GM21390 (cell line): Measurements from ENCODE around the gene HEXD.
"Not testable (repeated sequence)": the region's sequence is repeated elsewhere in the genome, so short reads cannot be mapped to it uniquely, and the experiment has no call there.

Experiments used
- ATAC-seq: cut with Tn5 transposase; IDR thresholded peaks from one replicate; pipeline ENCODE4 v1.9.1; 2021; ENCODE audit not compliant: unreplicated experiment

Gene HEXD

GRCh38 chr17:82457073-82457928 is 39.2 kb downstream of the HEXD start:
- no peak for ATAC-seq

DNA sequence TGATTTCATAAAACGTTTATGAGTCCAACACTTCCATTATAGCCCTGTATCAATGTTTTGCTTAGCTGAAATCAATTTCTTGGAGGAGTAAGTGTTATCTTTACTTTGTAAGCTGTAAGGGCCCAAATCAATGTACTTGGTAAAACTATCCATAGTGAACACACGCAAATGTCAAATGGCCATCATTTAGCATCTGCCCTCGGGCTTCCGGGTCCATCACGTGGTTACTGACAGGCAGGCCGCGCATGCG is 39.7 kb downstream of the HEXD start:
- ATAC-seq = no peak

- peak; percentile 89 for ATAC-seq
Measured at GRCh38 chr17:82458179-82458884, 40.2 kb downstream of the HEXD start, which contains the start of gene NARF. NARF (plus strand) TSS chr17:82458741; CDS start chr17:82458804, 63 bp downstream.

DNA sequence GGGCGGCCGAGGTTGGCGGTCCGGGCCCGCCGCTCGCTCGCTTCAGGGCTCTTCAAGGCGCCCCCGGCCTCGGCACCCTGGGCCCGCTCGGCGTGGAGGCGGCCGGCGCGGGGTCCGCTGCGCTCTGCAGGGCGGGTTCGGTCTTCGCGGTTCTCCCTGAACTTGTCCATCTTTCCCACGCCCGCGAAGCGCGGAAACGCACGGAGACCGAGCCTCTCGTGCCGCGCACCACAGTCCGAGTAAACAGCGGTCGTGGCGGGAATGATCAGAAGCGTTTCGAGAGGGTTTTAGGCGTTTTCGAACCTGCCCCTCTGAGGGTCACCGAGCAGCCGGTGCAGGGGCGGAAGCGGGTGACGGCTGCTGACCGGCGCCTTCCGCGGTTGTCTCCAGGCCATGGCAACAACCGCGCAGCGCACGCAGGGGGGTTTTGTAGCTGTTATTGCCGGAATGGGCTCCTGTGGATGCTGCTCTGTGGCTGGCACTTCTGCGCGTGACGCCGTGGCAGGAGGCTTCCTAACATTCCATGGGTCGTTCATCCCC is 40.8 kb downstream of the HEXD start:
- peak; percentile 25 for ATAC-seq

DNA sequence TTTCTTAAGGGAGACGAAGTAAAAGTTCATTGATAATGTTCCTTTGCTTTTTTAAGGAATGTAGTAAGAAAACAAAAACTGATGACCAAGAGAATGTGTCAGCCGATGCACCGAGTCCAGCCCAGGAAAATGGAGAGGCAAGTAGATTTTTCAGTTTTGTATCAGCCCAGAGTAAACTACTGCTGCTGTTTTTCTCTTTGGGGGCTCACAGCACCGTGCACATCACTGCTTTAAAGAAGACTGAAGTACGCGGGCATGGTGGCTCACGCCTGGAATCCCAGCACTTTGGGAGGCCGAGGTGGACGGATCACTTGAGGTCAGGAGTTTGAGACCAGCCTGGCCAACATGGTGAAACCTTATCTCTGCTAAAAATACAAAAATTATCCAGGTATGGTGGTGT is 41.8 kb downstream of the HEXD start:
- not testable (repeated sequence) for ATAC-seq

DNA sequence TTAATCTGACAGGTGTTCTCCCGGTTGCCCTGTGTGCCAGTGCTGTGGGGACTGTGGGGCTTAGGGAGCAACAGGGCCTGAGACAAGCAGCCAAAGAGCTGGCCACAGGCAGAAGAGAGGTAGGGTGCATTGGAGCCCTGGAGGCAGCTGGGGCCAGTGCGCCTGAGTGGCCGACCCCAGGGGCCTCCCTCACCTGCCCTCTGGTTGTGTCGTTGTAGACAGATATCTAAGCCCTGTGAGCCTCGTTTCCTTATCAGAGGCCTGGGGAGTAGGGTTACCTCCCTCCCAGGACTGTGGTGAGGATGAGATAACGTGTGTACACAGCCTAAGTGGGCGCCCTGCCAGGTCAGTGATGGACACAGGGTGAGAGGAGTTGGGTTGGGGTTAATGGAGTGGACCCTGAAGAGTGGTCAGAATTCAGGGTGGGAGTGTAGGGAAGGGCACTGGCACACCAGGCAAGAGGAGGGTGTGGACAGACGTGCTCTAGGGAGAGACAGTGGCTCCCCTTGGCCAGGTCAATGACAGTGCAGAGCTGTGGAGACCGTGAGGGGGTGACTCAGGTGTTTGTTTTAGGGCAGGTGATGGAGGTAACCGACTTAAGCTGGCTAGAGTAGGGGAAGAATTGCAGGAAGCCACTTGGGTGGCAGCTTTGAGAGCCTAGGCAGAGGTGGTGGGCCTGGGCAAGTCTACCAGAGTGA is 43.8 kb downstream of the HEXD start:
- no peak for ATAC-seq

DNA sequence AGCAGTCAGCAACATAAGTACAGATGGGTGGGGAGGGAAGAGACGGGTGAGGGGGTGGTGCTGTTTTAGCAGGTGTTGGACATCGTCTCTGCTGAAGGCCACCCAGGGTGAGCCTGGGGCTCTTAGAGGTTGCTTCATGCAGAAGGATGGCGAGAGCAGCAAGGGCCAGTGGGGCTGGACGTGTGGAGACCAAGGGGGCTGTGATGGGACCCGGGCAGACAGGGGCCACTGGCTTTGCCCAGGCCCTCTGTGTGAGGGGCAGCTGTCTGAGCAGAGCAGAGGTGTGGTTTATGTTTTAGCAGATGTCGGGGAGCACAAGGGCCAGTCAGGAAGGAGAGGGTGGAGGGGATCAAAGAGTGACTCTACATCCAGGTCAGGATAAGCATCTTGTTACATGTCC is 45.2 kb downstream of the HEXD start:
- ATAC-seq = no peak

GRCh38 chr17:82463925-82464566 is 45.9 kb downstream of the HEXD start:
- no peak for ATAC-seq

DNA sequence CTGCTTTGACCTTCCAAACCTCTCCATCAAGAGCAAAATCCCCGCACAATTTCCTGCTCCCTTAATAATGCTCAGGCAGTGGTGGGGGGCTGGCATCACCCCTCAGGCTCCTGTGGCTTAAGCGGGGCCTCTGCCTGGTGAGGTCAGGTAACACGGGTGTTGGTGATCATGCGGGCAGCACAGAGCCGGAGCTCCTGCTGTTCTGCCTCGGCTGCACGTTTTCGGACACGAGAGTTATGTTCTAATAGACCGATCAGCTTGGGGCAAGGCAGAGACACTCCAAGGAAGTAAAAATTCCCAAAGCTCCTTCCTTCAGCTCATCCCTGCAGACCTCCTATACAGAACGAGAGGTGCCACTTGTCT is 46.4 kb downstream of the HEXD start:
- ATAC-seq = no peak

GRCh38 chr17:82465023-82465603 is 47.0 kb downstream of the HEXD start:
- no peak for ATAC-seq

GRCh38 chr17:82468692-82469091 is 50.5 kb downstream of the HEXD start:
- no peak for ATAC-seq

GRCh38 chr17:82470065-82470464 is 51.9 kb downstream of the HEXD start:
- no peak for ATAC-seq

DNA sequence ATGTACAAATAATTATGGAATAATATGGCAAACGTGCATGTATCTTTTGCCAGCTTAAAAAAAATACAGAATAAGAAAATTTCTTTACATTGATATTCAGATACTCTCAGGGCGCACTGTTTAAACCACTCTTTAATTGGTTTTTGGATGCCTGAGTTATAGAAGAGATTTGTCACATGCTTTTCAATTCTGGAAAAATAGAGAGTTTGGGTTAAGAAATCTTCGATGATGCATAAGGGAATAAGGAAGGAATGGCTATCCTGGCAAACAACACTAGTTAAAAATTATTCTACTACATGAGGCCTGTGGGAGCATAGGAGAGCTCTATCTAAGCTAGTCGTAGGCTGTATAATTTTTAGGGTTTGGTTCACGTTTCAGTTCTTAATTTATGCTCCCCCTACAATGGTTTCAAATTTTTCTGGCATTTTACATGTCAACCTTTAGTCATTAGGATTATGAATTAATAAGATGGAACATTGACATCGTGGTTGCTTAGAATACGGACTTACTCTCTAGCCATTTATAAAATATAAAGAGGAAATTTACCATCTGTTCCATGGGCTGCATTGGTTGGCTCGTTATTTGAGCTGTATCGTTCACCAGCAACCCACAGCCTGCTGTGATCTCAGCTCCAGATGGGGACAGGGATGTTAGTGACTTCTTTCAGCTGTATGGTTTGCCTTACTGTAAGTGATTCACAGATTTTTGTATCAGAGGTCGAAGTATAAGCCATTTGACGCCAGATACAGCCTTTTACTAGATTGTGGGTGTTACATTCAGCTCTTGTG is 56.3 kb downstream of the HEXD start:
- no peak for ATAC-seq

- ATAC-seq = no peak
Measured at GRCh38 chr17:82475458-82475857, 57.3 kb downstream of the HEXD start.

DNA sequence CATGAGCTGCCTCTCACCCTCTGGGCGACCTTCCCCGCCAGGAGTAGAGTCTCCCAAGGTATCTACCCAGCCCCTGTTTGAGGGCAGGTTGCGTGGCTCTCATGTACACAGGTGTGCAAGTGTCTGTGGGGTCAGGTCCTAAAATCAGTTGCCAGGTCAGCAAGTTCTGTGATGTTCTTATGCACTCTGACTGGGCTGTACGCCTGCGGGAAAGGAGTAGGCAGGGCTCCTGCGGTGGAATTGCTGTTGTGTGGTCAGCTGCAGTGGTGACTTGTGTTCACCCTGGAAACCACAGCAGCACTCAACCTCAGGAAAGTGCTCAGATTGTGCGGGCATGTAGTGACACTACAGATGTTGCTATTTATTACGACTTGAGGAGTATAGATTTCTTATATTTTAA is 59.8 kb downstream of the HEXD start:
- no peak for ATAC-seq

GRCh38 chr17:82479602-82480001 is 61.5 kb downstream of the HEXD start:
- no peak for ATAC-seq

DNA sequence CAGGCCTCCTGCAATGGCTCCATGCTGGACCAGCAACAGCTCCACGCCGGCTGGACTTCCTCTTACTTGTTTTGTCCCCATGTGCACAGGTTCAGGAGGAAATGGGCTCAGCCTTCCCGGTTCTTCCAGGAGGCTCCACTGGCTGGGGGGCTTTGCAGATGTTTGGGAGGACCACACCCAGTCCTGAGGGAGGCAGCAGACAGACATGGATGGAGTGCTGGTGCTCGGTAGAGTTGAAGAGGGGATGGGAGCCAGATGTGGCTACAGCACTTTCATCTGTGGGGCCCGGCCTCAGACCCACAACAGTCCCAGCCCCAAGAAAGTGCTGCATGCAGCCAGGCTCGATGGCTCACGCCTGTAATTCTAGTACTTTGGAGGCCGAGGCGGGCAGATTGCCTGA is 62.2 kb downstream of the HEXD start:
- no peak for ATAC-seq

- ATAC-seq = no peak
Measured at GRCh38 chr17:82483204-82483660, 65.1 kb downstream of the HEXD start.

DNA sequence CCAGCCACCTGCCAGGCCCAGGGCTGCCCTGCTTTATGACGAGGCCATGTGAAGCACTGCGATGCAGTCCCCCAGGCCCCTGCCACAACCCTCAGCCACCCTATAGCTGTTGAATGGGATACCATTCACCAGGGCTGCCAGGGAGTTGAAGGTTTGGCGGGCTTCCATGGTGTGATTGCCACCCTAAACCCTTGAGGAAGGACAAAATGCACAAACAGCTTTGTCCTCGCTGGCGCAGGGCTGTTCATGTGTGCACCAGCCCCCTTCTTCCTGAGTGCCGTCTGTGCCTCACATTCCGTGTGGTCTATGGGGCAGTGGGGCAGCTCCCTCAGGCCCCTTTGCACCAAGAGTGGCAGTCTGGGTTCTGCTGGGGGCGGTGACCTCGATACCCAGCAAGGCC is 65.7 kb downstream of the HEXD start:
- no peak for ATAC-seq
